ENCODE results near the gene HSPG2. TPM values are rescaled to one million over a fixed set of nuclear protein-coding genes. Genes with fewer than 3 reads are reported as not detected.

Gene HSPG2
- total RNA-seq, 1 donor from 2014 or later, result 221 TPM

DNA sequence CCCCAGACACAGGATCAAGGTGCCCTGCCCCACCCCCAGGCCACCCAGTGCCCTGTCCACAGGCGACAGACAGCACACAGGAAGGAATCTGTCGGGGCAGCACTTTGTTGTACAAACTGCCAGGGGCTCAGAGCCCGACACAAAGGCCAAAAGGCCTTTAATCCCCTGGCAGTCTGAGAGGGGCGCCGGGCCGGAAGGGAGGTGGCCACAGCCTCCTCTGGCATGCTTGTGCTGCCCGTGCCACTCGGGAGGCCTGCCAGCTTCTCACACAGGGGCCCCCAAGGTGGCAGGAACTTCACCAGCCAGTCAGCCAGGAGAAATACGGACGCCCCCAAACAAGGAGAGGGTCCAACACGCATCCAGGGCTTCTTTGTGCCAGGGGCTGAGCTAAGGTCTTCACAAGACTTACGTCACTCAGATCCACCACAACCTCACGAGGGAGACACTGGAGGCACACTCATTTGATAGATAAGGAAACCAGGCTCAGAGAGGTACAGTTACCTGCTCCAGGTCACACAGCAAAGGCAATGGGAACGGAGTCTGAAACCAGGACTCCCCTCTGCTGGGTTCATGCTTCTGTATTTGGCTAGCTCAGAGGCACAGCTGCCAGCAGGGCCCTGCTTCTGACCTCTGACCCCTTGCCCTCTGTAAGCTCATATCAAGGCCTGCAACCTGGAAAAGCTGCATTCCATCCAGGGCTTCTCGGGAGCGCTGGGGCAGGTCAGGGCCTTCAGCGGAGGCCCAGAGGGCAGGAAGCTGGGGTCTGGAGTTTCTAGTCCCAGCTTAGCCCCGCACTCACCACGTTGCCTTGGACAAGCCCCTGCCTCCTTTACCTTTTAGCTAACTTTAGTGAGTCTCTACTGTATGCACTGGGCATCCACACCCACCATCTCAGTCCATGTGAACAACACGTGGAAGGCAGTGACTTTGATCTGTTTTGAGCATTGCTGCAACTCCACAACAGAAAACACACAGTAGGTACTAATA is 34.8 kb downstream of the HSPG2 start:
- Mint-ChIP-seq H3K9me3 (no peaks in the 10 kb centered on the region), H3K36me3 (peaks cover 2% of the 10 kb centered on the region), H3K4me3 (no peak overlapping the region), H3K27me3 (ENCODE audit: low read depth) (no peaks in the 10 kb centered on the region), H3K27ac (peak overlapping the region; percentile 66), H3K4me1 (peaks cover 30% of the 10 kb centered on the region)
- TF ChIP-seq, protein P1, sequence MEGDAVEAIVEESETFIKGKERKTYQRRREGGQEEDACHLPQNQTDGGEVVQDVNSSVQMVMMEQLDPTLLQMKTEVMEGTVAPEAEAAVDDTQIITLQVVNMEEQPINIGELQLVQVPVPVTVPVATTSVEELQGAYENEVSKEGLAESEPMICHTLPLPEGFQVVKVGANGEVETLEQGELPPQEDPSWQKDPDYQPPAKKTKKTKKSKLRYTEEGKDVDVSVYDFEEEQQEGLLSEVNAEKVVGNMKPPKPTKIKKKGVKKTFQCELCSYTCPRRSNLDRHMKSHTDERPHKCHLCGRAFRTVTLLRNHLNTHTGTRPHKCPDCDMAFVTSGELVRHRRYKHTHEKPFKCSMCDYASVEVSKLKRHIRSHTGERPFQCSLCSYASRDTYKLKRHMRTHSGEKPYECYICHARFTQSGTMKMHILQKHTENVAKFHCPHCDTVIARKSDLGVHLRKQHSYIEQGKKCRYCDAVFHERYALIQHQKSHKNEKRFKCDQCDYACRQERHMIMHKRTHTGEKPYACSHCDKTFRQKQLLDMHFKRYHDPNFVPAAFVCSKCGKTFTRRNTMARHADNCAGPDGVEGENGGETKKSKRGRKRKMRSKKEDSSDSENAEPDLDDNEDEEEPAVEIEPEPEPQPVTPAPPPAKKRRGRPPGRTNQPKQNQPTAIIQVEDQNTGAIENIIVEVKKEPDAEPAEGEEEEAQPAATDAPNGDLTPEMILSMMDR (IDR thresholded peaks at IDR 0.05; ENCODE audit: unreplicated experiment), result no peak
- DNase-seq (ENCODE audit: low spot score in 2 of 2, unreplicated experiment in 2 of 2), result no peak

DNA sequence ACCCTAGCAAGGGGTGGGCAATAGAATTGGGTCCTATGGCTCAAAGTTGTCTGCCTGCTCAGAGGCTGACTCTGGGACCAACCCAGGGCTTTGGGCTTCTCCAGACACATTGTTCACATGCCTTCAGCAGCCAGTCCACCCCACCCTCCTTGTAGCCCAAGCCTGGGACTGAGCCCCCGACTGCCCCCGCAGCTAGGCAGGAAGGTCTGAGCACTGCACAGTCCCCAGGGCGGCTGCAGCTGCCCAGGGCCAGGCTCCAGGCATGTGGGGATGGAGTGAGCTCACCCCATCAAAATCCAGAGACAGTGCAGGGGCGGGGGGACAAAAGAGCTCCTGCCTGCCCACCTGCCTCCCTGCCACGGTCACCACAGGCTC is 35.6 kb downstream of the HSPG2 start:
- TF ChIP-seq, protein P1 (IDR thresholded peaks at IDR 0.05; ENCODE audit: unreplicated experiment), result no peak
- Mint-ChIP-seq H3K36me3 (peaks cover 2% of the 10 kb centered on the region), H3K27ac (peak overlapping the region; percentile 43), H3K4me3 (no peak overlapping the region), H3K27me3 (ENCODE audit: low read depth) (no peaks in the 10 kb centered on the region), H3K9me3 (no peaks in the 10 kb centered on the region), H3K4me1 (peaks cover 39% of the 10 kb centered on the region)
- DNase-seq (ENCODE audit: low spot score in 2 of 2, unreplicated experiment in 2 of 2), result no peak

DNA sequence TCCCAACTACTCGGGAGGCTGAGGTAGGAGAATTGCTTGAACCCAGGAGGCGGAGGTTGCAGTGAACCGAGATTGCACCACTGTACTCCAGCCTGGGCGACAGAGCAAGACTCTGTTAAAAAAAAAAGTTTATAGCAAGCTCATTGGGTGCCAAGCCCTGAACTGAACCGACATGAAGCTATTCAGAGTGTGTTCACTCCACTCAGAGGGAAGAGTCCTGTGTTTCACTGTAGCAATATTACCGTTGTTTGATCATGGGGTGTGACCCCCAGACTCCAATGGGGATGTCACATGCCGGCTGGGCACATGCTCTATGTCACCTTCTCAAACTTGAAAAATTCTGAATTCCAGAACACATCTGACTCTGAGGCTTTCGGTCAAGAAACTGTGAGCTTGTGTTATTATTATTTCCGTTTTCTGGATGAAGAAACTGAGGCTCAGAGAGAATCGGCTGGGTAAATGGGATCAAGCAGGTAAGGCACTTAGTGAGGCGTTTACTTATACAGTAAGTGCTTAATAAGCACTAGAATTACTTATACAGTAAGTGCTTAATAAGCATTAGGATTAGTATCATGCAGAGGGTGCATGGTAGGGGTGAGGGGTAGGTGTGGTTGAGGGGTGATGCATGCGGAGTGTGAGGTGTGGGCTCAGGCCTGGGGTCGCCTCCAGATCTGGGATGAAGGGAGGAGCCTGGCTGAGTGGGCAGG is 36.2 kb downstream of the HSPG2 start:
- Mint-ChIP-seq H3K9me3 (no peaks in the 10 kb centered on the region), H3K4me3 (no peak overlapping the region), H3K27ac (no peak overlapping the region), H3K36me3 (peaks cover 2% of the 10 kb centered on the region), H3K27me3 (ENCODE audit: low read depth) (no peaks in the 10 kb centered on the region), H3K4me1 (peaks cover 42% of the 10 kb centered on the region)
- TF ChIP-seq, protein P1 (IDR thresholded peaks at IDR 0.05; ENCODE audit: unreplicated experiment), result no peak
- DNase-seq (ENCODE audit: low spot score in 2 of 2, unreplicated experiment in 2 of 2), result no peak

DNA sequence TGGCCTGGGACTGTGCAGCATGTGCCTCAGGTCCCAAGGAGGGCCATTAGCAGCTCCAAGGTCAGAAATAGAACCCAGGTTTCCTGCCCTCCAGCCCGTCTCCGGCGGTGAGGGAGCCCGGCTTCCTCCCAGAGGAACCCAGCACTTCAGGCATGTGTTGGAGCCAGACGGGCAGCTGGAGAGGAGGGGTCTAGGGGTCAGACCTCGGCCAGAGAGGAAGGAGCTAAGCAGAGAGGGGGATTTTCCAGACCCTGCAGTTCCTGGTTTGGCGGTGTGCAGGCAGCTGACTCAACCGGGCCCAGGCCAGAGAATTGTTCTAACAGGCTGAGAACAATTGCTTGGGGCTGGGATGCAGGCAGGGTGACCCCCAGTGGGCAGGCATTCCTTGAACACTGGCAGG is 37.1 kb downstream of the HSPG2 start:
- Mint-ChIP-seq H3K4me3 (no peak overlapping the region), H3K9me3 (no peaks in the 10 kb centered on the region), H3K27ac (no peak overlapping the region), H3K27me3 (ENCODE audit: low read depth) (no peaks in the 10 kb centered on the region), H3K36me3 (peaks cover 2% of the 10 kb centered on the region), H3K4me1 (peaks cover 42% of the 10 kb centered on the region)
- no peak for DNase-seq (ENCODE audit: low spot score in 2 of 2, unreplicated experiment in 2 of 2)
- TF ChIP-seq, protein P1 (IDR thresholded peaks at IDR 0.05; ENCODE audit: unreplicated experiment), result no peak

DNA sequence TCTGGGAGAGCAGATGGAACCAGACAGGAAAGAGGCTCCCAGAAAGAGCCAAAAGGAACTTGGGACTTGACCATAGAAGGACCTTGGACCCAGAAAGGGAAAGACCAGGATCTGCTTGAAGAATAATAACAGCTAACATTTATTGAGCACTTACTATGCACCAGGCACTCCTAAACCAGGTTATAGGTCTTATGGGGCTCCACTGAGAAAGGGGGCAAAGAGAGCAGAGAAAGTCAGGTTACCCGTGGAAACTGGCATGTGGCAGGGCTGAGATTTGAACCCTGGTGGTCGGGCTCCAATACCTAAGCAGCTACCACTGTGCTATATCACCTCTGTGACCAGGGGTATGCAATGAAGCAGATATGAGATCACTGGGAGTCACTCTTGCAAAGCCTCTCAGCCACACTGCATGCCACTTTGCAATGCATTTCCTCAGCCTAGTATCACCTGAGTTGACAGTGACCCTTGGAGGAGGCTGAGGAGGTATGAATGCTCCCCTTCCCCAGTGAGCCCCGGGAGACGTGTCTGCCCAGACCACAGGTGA is 37.8 kb downstream of the HSPG2 start:
- peaks cover 42% of the 10 kb centered on the region for H3K4me1 Mint-ChIP-seq
- no peak overlapping the region for H3K4me3 Mint-ChIP-seq
- TF ChIP-seq, protein P1 (IDR thresholded peaks at IDR 0.05; ENCODE audit: unreplicated experiment), result no peak
- DNase-seq (ENCODE audit: low spot score in 2 of 2, unreplicated experiment in 2 of 2), result no peak
- no peaks in the 10 kb centered on the region for H3K9me3 Mint-ChIP-seq
- H3K36me3 Mint-ChIP-seq, result peaks cover 2% of the 10 kb centered on the region
- H3K27me3 Mint-ChIP-seq (ENCODE audit: low read depth), result no peaks in the 10 kb centered on the region
- peak overlapping the region; percentile 71 for H3K27ac Mint-ChIP-seq

All from mesothelial cell of epicardium (in vitro differentiated cells).